Nephron (organoid): Measurements from ENCODE around the gene MARCHF2.

Source experiments
- H3K27ac Mint-ChIP-seq, 3 experiments: 2 replicates each; pipeline ENCODE4 v1.8.0; 2020; ENCODE audit warnings: mixed read lengths in 3 of 3, mild to moderate bottlenecking in 2 of 3, moderate library complexity in 1 of 3
- H3K27me3 Mint-ChIP-seq: 2 replicates; pipeline ENCODE4 v1.8.0; 2021; ENCODE audit warnings: low read depth, mild to moderate bottlenecking, moderate library complexity, mixed read lengths
- H3K36me3 Mint-ChIP-seq: 2 replicates; pipeline ENCODE4 v1.8.0; 2020; ENCODE audit warnings: low read depth, mixed read lengths
- H3K4me1 Mint-ChIP-seq: 2 replicates; pipeline ENCODE4 v1.8.0; 2020; ENCODE audit warnings: mixed read lengths
- H3K4me3 Mint-ChIP-seq, 3 experiments: 2 replicates each; pipeline ENCODE4 v1.8.0; 2020; ENCODE audit warnings: mild to moderate bottlenecking in 3 of 3, mixed read lengths in 3 of 3, moderate library complexity in 2 of 3
- H3K9me3 Mint-ChIP-seq: 2 replicates; pipeline ENCODE4 v1.8.0; 2020; ENCODE audit warnings: mixed read lengths
- TF ChIP-seq, protein P1 (sequence below), 3 experiments: fragments of 200-600 bp; sonication (generic); IDR thresholded peaks; one replicate each; pipeline ENCODE4 v1.5.0; 2021; ENCODE audit warnings: antibody characterized with exemption in 3 of 3; ENCODE audit not compliant: unreplicated experiment in 3 of 3

The MARCHF2 gene

DNA sequence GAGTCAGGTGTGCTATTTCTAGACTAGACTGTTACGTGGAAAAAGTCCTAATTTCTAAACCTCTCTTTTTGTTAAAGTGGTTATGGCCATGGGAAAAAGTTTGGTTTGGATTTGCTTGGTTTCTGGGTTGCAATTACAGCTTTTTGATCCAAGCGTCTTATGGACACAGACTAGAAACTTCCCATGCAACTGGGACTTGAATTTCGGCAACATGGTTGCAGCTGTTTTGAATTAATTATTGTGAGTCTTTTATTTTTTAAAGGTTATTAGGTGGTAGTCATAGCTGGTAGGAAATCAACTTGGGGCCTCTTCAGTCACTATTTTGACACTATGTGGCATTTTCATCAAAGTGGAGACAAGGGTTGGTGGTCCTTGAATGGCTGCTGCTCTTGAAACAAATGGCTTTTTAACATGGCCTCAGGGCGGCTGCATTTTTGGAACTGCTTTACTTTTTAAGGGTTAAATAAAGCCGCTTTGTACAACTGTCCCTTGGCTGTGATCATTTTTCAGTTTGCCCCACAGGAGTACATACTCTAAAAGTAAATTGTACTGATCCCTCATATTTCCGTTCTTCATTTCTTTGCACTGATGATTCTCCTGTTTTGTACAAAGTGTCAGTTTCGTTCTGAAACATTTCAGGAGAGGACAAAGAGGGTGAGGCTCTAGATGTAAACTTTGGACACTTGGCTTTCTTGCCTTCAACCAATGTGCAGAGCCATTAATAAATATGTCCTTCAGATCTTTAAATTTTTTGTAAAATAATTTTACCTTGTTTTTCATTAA, 47.6 kb downstream of the MARCHF2 start:
- TF ChIP-seq, protein P1, sequence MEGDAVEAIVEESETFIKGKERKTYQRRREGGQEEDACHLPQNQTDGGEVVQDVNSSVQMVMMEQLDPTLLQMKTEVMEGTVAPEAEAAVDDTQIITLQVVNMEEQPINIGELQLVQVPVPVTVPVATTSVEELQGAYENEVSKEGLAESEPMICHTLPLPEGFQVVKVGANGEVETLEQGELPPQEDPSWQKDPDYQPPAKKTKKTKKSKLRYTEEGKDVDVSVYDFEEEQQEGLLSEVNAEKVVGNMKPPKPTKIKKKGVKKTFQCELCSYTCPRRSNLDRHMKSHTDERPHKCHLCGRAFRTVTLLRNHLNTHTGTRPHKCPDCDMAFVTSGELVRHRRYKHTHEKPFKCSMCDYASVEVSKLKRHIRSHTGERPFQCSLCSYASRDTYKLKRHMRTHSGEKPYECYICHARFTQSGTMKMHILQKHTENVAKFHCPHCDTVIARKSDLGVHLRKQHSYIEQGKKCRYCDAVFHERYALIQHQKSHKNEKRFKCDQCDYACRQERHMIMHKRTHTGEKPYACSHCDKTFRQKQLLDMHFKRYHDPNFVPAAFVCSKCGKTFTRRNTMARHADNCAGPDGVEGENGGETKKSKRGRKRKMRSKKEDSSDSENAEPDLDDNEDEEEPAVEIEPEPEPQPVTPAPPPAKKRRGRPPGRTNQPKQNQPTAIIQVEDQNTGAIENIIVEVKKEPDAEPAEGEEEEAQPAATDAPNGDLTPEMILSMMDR (IDR thresholded peaks at IDR 0.05; ENCODE audit: unreplicated experiment in 3 of 3) = no peak
- Mint-ChIP-seq H3K4me1 (peaks cover 80% of the 10 kb centered on the region), H3K9me3 (no peaks in the 10 kb centered on the region), H3K36me3 (peaks cover 44% of the 10 kb centered on the region), H3K4me3 (peak overlapping the region in 1 of 3 experiments; percentile 19), H3K27me3 (no peaks in the 10 kb centered on the region), H3K27ac (peak overlapping the region; percentile 80 to 91 (median 80))

DNA sequence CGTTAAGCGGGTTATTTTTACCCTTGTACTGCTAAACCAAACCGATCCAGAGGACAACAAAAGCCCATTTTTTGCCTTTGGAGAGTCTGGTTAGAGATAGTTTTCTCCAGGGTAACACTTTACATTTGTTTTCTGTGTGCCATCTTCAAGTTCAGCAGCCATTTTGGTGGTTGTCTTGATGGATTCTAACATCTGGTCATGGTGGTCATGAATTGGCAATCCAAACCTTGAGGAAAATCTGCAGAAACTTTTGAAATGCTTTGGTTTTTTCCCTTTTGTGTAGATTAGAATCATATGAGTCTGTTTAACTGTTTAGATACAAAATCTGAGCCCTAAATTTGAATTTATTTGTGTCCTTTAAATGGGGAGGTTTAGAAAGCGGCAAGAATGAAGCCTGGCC, 48.3 kb downstream of the MARCHF2 start:
- H3K36me3 Mint-ChIP-seq = peaks cover 44% of the 10 kb centered on the region
- no peak overlapping the region for H3K4me3 Mint-ChIP-seq
- no peaks in the 10 kb centered on the region for H3K9me3 Mint-ChIP-seq
- TF ChIP-seq, protein P1 (IDR thresholded peaks at IDR 0.05; ENCODE audit: unreplicated experiment in 3 of 3) = no peak
- H3K27ac Mint-ChIP-seq = peak overlapping the region; percentile 45 to 86 (median 48)
- no peaks in the 10 kb centered on the region for H3K27me3 Mint-ChIP-seq
- H3K4me1 Mint-ChIP-seq = peaks cover 73% of the 10 kb centered on the region

DNA sequence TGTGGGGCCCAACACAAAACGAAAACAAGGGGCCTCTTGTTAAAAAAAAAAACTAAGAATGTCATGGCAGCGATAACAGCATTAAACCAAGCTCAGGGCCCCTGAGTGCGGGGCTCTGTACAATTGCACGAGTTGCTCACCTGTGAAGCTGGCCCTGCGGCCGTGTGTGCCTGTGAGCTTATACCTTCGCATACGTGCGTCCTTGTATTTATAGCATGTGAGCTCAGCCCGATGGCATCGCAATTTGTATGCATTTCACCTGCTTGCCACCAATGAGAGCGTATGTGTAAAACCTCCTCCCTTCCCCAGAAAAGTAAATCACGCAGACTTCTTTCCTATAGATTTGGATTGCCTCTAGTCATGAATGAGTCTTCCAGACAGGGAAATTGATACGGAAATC, 48.8 kb downstream of the MARCHF2 start:
- TF ChIP-seq, protein P1 (IDR thresholded peaks at IDR 0.05; ENCODE audit: unreplicated experiment in 3 of 3) = no peak
- H3K27ac Mint-ChIP-seq = peak overlapping the region; percentile 45 to 86 (median 48)
- no peaks in the 10 kb centered on the region for H3K27me3 Mint-ChIP-seq
- peaks cover 68% of the 10 kb centered on the region for H3K4me1 Mint-ChIP-seq
- no peak overlapping the region for H3K4me3 Mint-ChIP-seq
- H3K9me3 Mint-ChIP-seq = no peaks in the 10 kb centered on the region
- H3K36me3 Mint-ChIP-seq = peaks cover 44% of the 10 kb centered on the region

DNA sequence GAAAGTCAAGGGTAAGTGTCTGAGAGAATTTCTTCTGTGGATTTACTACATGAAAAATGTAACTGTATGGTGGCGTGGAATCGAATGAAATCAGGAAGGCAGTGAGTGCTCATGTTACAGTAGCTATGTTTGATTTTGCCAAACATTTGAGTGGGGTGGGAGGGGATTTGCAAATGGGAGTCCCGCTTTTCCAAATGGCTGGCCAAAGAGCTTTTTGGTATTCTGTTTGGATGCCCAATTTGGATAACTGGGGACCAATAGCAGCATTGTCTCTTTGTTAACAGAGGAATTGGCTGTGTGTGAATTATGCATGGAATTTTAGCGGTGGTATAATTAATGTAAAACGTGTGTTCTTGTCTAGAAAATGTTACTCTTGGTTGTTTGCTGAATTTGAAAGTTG, 49.5 kb downstream of the MARCHF2 start:
- Mint-ChIP-seq H3K4me1 (peaks cover 61% of the 10 kb centered on the region), H3K4me3 (no peak overlapping the region), H3K27ac (peak overlapping the region; percentile 45 to 86 (median 48)), H3K27me3 (no peaks in the 10 kb centered on the region), H3K9me3 (no peaks in the 10 kb centered on the region), H3K36me3 (peaks cover 51% of the 10 kb centered on the region)
- TF ChIP-seq, protein P1 (IDR thresholded peaks at IDR 0.05; ENCODE audit: unreplicated experiment in 3 of 3) = no peak

DNA sequence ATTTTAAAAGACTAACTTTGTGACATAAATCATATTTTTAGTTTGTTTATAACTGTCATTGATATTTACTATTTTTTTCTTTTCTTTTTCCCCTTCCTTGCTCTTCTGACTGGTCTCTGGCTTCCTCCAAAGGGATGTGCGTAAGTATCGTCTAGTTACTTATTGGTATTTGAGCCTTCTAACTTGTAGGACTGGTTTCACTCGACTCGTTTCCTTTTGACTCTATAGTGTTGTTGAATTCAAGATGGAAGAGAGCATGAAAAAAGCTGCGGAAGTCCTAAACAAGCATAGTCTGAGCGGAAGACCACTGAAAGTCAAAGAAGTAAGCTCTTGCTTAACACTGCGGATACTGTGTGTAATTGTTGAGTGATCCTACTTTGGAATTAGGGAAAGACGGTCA, 50.3 kb downstream of the MARCHF2 start:
- Mint-ChIP-seq H3K4me1 (peaks cover 57% of the 10 kb centered on the region), H3K27ac (peak overlapping the region; percentile 10 to 86 (median 35))

More for the DNA sequence above, 50.3 kb downstream of the MARCHF2 start:
- TF ChIP-seq, protein P1 (IDR thresholded peaks at IDR 0.05; ENCODE audit: unreplicated experiment in 3 of 3) = no peak
- peaks cover 57% of the 10 kb centered on the region for H3K36me3 Mint-ChIP-seq
- H3K9me3 Mint-ChIP-seq = no peaks in the 10 kb centered on the region
- H3K27me3 Mint-ChIP-seq = no peaks in the 10 kb centered on the region
- H3K4me3 Mint-ChIP-seq = no peak overlapping the region
